Measurements from ENCODE around the gene AKAP13.

The AKAP13 gene, protein sequence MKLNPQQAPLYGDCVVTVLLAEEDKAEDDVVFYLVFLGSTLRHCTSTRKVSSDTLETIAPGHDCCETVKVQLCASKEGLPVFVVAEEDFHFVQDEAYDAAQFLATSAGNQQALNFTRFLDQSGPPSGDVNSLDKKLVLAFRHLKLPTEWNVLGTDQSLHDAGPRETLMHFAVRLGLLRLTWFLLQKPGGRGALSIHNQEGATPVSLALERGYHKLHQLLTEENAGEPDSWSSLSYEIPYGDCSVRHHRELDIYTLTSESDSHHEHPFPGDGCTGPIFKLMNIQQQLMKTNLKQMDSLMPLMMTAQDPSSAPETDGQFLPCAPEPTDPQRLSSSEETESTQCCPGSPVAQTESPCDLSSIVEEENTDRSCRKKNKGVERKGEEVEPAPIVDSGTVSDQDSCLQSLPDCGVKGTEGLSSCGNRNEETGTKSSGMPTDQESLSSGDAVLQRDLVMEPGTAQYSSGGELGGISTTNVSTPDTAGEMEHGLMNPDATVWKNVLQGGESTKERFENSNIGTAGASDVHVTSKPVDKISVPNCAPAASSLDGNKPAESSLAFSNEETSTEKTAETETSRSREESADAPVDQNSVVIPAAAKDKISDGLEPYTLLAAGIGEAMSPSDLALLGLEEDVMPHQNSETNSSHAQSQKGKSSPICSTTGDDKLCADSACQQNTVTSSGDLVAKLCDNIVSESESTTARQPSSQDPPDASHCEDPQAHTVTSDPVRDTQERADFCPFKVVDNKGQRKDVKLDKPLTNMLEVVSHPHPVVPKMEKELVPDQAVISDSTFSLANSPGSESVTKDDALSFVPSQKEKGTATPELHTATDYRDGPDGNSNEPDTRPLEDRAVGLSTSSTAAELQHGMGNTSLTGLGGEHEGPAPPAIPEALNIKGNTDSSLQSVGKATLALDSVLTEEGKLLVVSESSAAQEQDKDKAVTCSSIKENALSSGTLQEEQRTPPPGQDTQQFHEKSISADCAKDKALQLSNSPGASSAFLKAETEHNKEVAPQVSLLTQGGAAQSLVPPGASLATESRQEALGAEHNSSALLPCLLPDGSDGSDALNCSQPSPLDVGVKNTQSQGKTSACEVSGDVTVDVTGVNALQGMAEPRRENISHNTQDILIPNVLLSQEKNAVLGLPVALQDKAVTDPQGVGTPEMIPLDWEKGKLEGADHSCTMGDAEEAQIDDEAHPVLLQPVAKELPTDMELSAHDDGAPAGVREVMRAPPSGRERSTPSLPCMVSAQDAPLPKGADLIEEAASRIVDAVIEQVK (N-terminal part only)

DNA sequence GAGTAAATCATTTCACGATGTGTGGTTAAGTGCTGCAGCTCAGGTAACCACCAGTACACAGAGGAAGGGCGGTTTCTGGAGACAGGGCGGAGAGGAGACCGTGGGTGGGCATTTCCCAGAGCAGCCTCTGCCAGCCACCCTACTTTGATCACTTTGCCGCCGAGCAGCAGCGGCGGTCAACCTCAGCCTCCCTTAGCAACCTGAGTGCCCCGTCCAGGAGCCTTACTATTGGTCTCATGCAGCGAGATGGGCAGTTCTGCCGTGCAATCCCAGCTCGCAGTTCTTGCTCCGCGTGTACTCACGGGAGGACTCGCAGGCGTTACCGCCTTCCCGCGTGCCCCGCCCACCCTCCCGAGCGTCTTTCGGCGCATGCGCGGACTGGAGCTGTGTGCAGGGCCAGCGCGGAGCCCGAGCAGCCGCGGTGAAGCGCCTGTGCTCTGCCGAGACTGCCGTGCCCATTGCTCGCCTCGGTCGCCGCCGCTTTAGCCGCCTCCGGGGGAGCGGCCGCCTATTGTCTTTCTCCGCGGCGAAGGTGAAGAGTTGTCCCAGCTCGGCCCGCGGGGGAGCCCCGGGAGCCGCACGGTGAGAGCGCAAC is at the start of gene AKAP13:
TSS of gene AKAP13 (plus strand) at position 387 of the 595 bp plus-strand sequence. CDS start 105,118 bp downstream, outside the sequence.
- peak within 1 kb of the TSS; percentile 88 for H3K9ac ChIP-seq (ENCODE audit: low read length)
- no peaks in the 10 kb centered on the region for H4K20me1 ChIP-seq (ENCODE audit: low read depth, low read length)
- peak within 1 kb of the TSS; percentile 95 for H3K4me2 ChIP-seq (ENCODE audit: low read depth, low read length, poor library complexity, severe bottlenecking)
- H2AFZ ChIP-seq (ENCODE audit: low read depth, low read length, severe bottlenecking) = peak within 1 kb of the TSS; percentile 38
- no peak for TF ChIP-seq EZH2phosphoT487 (conservative IDR thresholded peaks at IDR 0.05; ENCODE audit: low read length)
- TF ChIP-seq, protein P1, sequence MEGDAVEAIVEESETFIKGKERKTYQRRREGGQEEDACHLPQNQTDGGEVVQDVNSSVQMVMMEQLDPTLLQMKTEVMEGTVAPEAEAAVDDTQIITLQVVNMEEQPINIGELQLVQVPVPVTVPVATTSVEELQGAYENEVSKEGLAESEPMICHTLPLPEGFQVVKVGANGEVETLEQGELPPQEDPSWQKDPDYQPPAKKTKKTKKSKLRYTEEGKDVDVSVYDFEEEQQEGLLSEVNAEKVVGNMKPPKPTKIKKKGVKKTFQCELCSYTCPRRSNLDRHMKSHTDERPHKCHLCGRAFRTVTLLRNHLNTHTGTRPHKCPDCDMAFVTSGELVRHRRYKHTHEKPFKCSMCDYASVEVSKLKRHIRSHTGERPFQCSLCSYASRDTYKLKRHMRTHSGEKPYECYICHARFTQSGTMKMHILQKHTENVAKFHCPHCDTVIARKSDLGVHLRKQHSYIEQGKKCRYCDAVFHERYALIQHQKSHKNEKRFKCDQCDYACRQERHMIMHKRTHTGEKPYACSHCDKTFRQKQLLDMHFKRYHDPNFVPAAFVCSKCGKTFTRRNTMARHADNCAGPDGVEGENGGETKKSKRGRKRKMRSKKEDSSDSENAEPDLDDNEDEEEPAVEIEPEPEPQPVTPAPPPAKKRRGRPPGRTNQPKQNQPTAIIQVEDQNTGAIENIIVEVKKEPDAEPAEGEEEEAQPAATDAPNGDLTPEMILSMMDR (IDR thresholded peaks at IDR 0.05; ENCODE audit: insufficient read depth, low read length, poor library complexity, severe bottlenecking) = no peak
- no peaks in the 10 kb centered on the region for H3K9me3 ChIP-seq (ENCODE audit: insufficient read depth, low read length)
- H3K9me2 ChIP-seq (replicated peaks; ENCODE audit: insufficient read depth, low read length) = no peaks in the 10 kb centered on the region
- H3F3A ChIP-seq (ENCODE audit: insufficient read depth) = peaks cover 44% of the 10 kb centered on the region
- H3K36me3 ChIP-seq (ENCODE audit: low read length) = no peaks in the 10 kb centered on the region
- no peaks in the 10 kb centered on the region for H3K27me3 ChIP-seq (ENCODE audit: low read length)
- peak within 1 kb of the TSS; percentile 95 for H3K27ac ChIP-seq (ENCODE audit: low read depth, low read length)
- peak within 1 kb of the TSS; percentile 69 for H3K4me3 ChIP-seq (ENCODE audit: insufficient read depth, low read length, poor library complexity, severe bottlenecking)
- peaks cover 44% of the 10 kb centered on the region for H3K79me2 ChIP-seq (ENCODE audit: insufficient read depth, low read length)

DNA sequence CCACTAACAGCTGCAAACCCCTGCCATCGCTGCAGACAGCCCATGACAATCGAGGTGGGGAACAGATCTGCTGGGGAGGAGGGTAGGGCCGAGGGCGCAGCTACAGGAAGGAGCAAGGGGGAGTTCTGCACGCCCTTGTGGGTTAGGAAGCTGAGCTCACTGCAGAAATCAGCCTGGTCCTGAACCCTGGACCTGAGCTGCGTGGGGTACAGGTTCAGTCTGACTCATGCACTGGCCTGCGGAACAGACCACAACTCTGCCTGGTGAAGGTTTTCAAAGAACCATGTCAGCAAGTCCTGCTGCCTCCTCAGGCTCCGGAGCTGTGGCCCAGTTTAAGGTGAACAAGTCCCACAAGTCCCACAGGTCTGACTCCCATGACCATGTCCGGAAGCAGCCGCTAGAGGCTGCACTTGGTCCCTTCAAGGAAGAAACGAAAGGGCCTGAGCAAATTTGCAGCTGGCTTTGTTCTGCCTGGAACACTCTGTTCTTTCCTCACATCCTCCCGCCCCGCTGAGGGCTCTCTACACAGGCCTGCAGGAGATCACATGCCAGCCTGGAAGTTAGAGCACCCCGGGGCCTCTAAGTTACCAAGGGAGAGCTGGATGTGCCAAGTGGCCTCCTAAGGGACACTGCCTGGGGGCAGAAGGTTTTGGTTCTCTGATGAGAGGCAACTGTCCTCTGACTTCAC is 49.4 kb upstream of the AKAP13 start:
- H3K27me3 ChIP-seq (ENCODE audit: low read length) = no peaks in the 10 kb centered on the region
- no peaks in the 10 kb centered on the region for H4K20me1 ChIP-seq (ENCODE audit: low read depth, low read length)
- no peaks in the 10 kb centered on the region for H3K9me3 ChIP-seq (ENCODE audit: insufficient read depth, low read length)
- H3K36me3 ChIP-seq (ENCODE audit: low read length) = no peaks in the 10 kb centered on the region
- TF ChIP-seq, protein P1 (IDR thresholded peaks at IDR 0.05; ENCODE audit: insufficient read depth, low read length, poor library complexity, severe bottlenecking) = peak; percentile 93
- TF ChIP-seq EZH2phosphoT487 (conservative IDR thresholded peaks at IDR 0.05; ENCODE audit: low read length) = no peak
- H3K9me2 ChIP-seq (replicated peaks; ENCODE audit: insufficient read depth, low read length) = no peaks in the 10 kb centered on the region
- peak overlapping the region; percentile 58 for H3K9ac ChIP-seq (ENCODE audit: low read length)
- peaks cover 26% of the 10 kb centered on the region for H3F3A ChIP-seq (ENCODE audit: insufficient read depth)
- peak overlapping the region; percentile 3 for H2AFZ ChIP-seq (ENCODE audit: low read depth, low read length, severe bottlenecking)
- peak overlapping the region; percentile 96 for H3K27ac ChIP-seq (ENCODE audit: low read depth, low read length)
- peak overlapping the region; percentile 47 for H3K4me3 ChIP-seq (ENCODE audit: insufficient read depth, low read length, poor library complexity, severe bottlenecking)
- H3K79me2 ChIP-seq (ENCODE audit: insufficient read depth, low read length) = no peaks in the 10 kb centered on the region; the same call in 1 of the 2 replicates
- H3K4me2 ChIP-seq (ENCODE audit: low read depth, low read length, poor library complexity, severe bottlenecking) = peak overlapping the region; percentile 91

Data from SU-DHL-6 (cell line).